ENCODE results near the gene EMP1. TPM values are rescaled to one million over a fixed set of nuclear protein-coding genes. Genes with fewer than 3 reads are reported as not detected.

The EMP1 gene
- total RNA-seq, 1 experiment from 2014 or later, result 0.63 TPM

GRCh38 chr12:13170892-13171490 is 25.5 kb upstream of the EMP1 start:
- Histone ChIP-seq H2BK5ac (ENCODE audit: insufficient read length, low read length) (no peak overlapping the region), H3K23me2 (ENCODE audit: insufficient read length, low read depth, low read length, poor library complexity, severe bottlenecking) (no peaks in the 10 kb centered on the region), H3K27ac (ENCODE audit: insufficient read length, low read depth, low read length) (no peak overlapping the region), H4K20me1 (ENCODE audit: control insufficient read depth, insufficient read depth, insufficient read length) (no peaks in the 10 kb centered on the region), H4K91ac (ENCODE audit: insufficient read length, low read depth, low read length) (no peak overlapping the region), H2BK20ac (ENCODE audit: low read depth, low read length, poor library complexity, severe bottlenecking) (no peak overlapping the region), H4K5ac (ENCODE audit: insufficient read length, low read depth, low read length) (no peak overlapping the region), H3K14ac (ENCODE audit: insufficient read depth, low read length) (no peak overlapping the region), H3K4me1 (ENCODE audit: insufficient read depth, low read length) (peaks cover 8% of the 10 kb centered on the region; the same call in 1 of the 2 replicates), H3K9ac (ENCODE audit: extremely low read depth, insufficient read length, low read length) (no peak overlapping the region), H3K9me3 (ENCODE audit: control insufficient read depth, low read depth, low read length) (no peaks in the 10 kb centered on the region), H3K4ac (ENCODE audit: low read depth, low read length) (no peak overlapping the region), H3K27me3 (ENCODE audit: insufficient read depth, low read length) (no peaks in the 10 kb centered on the region; the same call in 1 of the 2 replicates), H3T11ph (ENCODE audit: low read length) (no peak overlapping the region), H2BK120ac (ENCODE audit: low read depth, low read length, poor library complexity, severe bottlenecking) (no peak overlapping the region), H3K18ac (ENCODE audit: insufficient read length, low read depth, low read length) (no peak overlapping the region), H3K79me2 (ENCODE audit: insufficient read depth, low read length) (no peaks in the 10 kb centered on the region), H2AFZ (ENCODE audit: low read length) (no peak overlapping the region), H2BK12ac (ENCODE audit: insufficient read length, low read depth, low read length) (no peak overlapping the region), H3K4me2 (ENCODE audit: insufficient read depth, insufficient read length, low read length) (no peak overlapping the region), H4K8ac (replicated peaks; ENCODE audit: insufficient read length, low read depth, low read length) (no peak overlapping the region), H3K56ac (ENCODE audit: insufficient read length, low read depth, low read length) (no peak overlapping the region), H2AK5ac (ENCODE audit: insufficient read length, low read length) (no peak overlapping the region), H3K23ac (ENCODE audit: insufficient read length, low read depth, low read length) (no peak overlapping the region), H2BK15ac (ENCODE audit: low read depth, low read length) (no peak overlapping the region), H3K79me1 (ENCODE audit: insufficient read depth, low read depth, low read length, poor library complexity, severe bottlenecking) (no peaks in the 10 kb centered on the region)
- no CpG with 5 or more reads among the region's 4 CpGs for WGBS (ENCODE audit: extremely low coverage, insufficient read length, low lambda C conversion rate)
- no peaks in the 10 kb centered on the region for H3K36me3 Mint-ChIP-seq (ENCODE audit: insufficient read depth in 1 of 3, low read depth in 3 of 3)
- peaks cover 30 to 34% of the 10 kb centered on the region in 2 experiments for H3K4me1 Mint-ChIP-seq
- no peak overlapping the region for H3K4me3 Mint-ChIP-seq
- DNase-seq, result no peak
- H3K27me3 Mint-ChIP-seq (ENCODE audit: low read depth), result no peaks in the 10 kb centered on the region
- H3K9me3 Mint-ChIP-seq, result peaks cover 0 to 3% of the 10 kb centered on the region in 2 experiments; a peak in 1 of 5 replicates
- TF ChIP-seq CTCF (conservative IDR thresholded peaks at IDR 0.05), result no peak
- H3K27ac Mint-ChIP-seq, result no peak overlapping the region

Measured in H9 (cell line).